Body of pancreas (tissue), 4 donors: ENCODE results near the gene GALNT2. TPM values are rescaled to one million over a fixed set of nuclear protein-coding genes. Genes with fewer than 3 reads are reported as not detected.

ENCODE experiments used
- ATAC-seq: fragments of 150-250 bp; one replicate; pipeline ENCODE4 v1.9.1; 2016
- DNase-seq, 4 donors: peaks; one replicate each; pipeline ENCODE4 v3.0.0-alpha.2; 2019
- H3K27ac ChIP-seq, 4 donors: fragments of 200-600 bp; sonication (generic); 1 replicate in 3 of 4; 2 replicates in 1 of 4; pipeline versions ENCODE4 v1.5.1 to v1.6.1; 2016 to 2019; ENCODE audit warnings: mild to moderate bottlenecking in 1 of 4, mixed read lengths in 1 of 4, moderate library complexity in 1 of 4
- H3K27me3 ChIP-seq, 2 donors: fragments of 200-600 bp; sonication (generic); one replicate each; pipeline ENCODE4 v1.6.0; 2016; ENCODE audit warnings: mild to moderate bottlenecking in 1 of 2
- H3K36me3 ChIP-seq, 2 donors: fragments of 200-600 bp; sonication (generic); replicated peaks in 1 of 2; 2 replicates each; pipeline ENCODE4 v1.5.1; 2016; ENCODE audit warnings: low read depth in 2 of 2; ENCODE audit not compliant: insufficient read depth in 1 of 2
- H3K4me1 ChIP-seq: fragments of 200-600 bp; sonication (generic); one replicate; pipeline ENCODE4 v1.6.0; 2016
- H3K4me3 ChIP-seq, 2 donors: fragments of 200-600 bp; sonication (generic); 1 replicate in 1 of 2; 2 replicates in 1 of 2; pipeline ENCODE4 v1.5.1; 2016 to 2019
- H3K9me3 ChIP-seq, 3 donors: fragments of 200-600 bp; sonication (generic); 1 replicate in 2 of 3; 2 replicates in 1 of 3; pipeline ENCODE4 v1.5.1; 2016
- CTCF ChIP-seq, 7 experiments: fragments of 450-650 bp in 4 of 7; fragments of 200-600 bp in 3 of 7; sonication (generic) in 3 of 7; IDR thresholded peaks; one replicate each; pipeline ENCODE4 v1.5.1; 2016 to 2019; ENCODE audit warnings: antibody characterized with exemption in 7 of 7
- POLR2A ChIP-seq, 3 donors: fragments of 450-650 bp; IDR thresholded peaks; one replicate each; pipeline ENCODE4 v1.6.1; 2016; ENCODE audit warnings: antibody characterized with exemption in 3 of 3, mild to moderate bottlenecking in 2 of 3
- WGBS, 2 donors: methylation state at CpG; one replicate each; pipeline ENCODE4 v1.1.5; 2017; 5-methylcytosine and 5-hydroxymethylcytosine counted together
- intact Hi-C: fragments of 100-400 bp; cut with DNase I; formaldehyde crosslinking; loops from one replicate; pipeline ENCODE4 v1.15.1; 2023
- total RNA-seq, 2 donors: library from RNA; depleted of rRNA; stranded (reverse); fragments of >200 nt; gene quantifications; one replicate each; pipeline ENCODE4 v1.1.0, GENCODE V29; 2016

Gene GALNT2
- total RNA-seq, 2 donors from 2014 or later: 45.9 to 68.6 TPM

GRCh38 chr1:230151924-230152468 lies 85.0 kb downstream of the GALNT2 start:
- DNase-seq (no peak), ATAC-seq (no peak)
- Histone ChIP-seq H3K27me3 (no peaks in the 10 kb centered on the region), H3K4me3 (no peak overlapping the region), H3K36me3 (no peaks in the 10 kb centered on the region), H3K27ac (no peak overlapping the region), H3K4me1 (peaks cover 87% of the 10 kb centered on the region), H3K9me3 (no peaks in the 10 kb centered on the region)
- WGBS, 2 donors: 77 to 88% methylated on average over 7 of the region's 7 CpGs
- intact Hi-C loops: no loop called here
- no peak for TF ChIP-seq CTCF (IDR thresholded peaks at IDR 0.05)
- TF ChIP-seq POLR2A (IDR thresholded peaks at IDR 0.05): no peak

- TF ChIP-seq POLR2A (IDR thresholded peaks at IDR 0.05) (no peak), CTCF (IDR thresholded peaks at IDR 0.05) (no peak)
- Histone ChIP-seq H3K27me3 (no peaks in the 10 kb centered on the region), H3K36me3 (no peaks in the 10 kb centered on the region), H3K9me3 (no peaks in the 10 kb centered on the region), H3K4me3 (no peak overlapping the region), H3K27ac (peak overlapping the region in 3 of 4 donors; percentile 14 to 66 (median 22)), H3K4me1 (peaks cover 87% of the 10 kb centered on the region)
- WGBS, 2 donors: 39 to 46% methylated on average over 6 of the region's 6 CpGs
- DNase-seq: no peak
- no peak for ATAC-seq
- intact Hi-C loops: no loop called here
These were observed 86.0 kb downstream of the GALNT2 start for GRCh38 chr1:230152999-230153398.

GRCh38 chr1:230153641-230154296 lies 86.7 kb downstream of the GALNT2 start:
- H3K9me3 ChIP-seq: no peaks in the 10 kb centered on the region
- intact Hi-C loops: no loop called here
- H3K4me3 ChIP-seq: no peak overlapping the region
- DNase-seq (peak in 1 of 4 donors; percentile 63), ATAC-seq (peak; percentile 33)
- no peaks in the 10 kb centered on the region for H3K36me3 ChIP-seq
- peaks cover 87% of the 10 kb centered on the region for H3K4me1 ChIP-seq
- no peak for TF ChIP-seq CTCF (IDR thresholded peaks at IDR 0.05)
- TF ChIP-seq POLR2A (IDR thresholded peaks at IDR 0.05): no peak
- 54 to 69% methylated on average over 11 of the region's 11 CpGs for WGBS, 2 donors
- H3K27ac ChIP-seq: peak overlapping the region in 3 of 4 donors; percentile 14 to 66 (median 22)
- H3K27me3 ChIP-seq: no peaks in the 10 kb centered on the region

GRCh38 chr1:230155021-230155420 lies 88.0 kb downstream of the GALNT2 start:
- TF ChIP-seq POLR2A (IDR thresholded peaks at IDR 0.05): no peak
- no peak for TF ChIP-seq CTCF (IDR thresholded peaks at IDR 0.05)
- DNase-seq (no peak), ATAC-seq (no peak)
- no peaks in the 10 kb centered on the region for H3K27me3 ChIP-seq
- H3K27ac ChIP-seq: peak overlapping the region in 3 of 4 donors; percentile 22 to 66 (median 26)
- H3K4me1 ChIP-seq: peaks cover 87% of the 10 kb centered on the region
- no peaks in the 10 kb centered on the region for H3K9me3 ChIP-seq
- H3K4me3 ChIP-seq: no peak overlapping the region
- 40 to 43% methylated on average over 19 of the region's 19 CpGs for WGBS, 2 donors
- intact Hi-C loops: no loop called here
- no peaks in the 10 kb centered on the region for H3K36me3 ChIP-seq

GRCh38 chr1:230156068-230156467 lies 89.0 kb downstream of the GALNT2 start:
- Histone ChIP-seq H3K36me3 (no peaks in the 10 kb centered on the region), H3K9me3 (no peaks in the 10 kb centered on the region), H3K4me1 (peaks cover 89% of the 10 kb centered on the region), H3K4me3 (no peak overlapping the region), H3K27ac (peak overlapping the region in 1 of 4 donors; percentile 26), H3K27me3 (no peaks in the 10 kb centered on the region)
- intact Hi-C loops: no loop called here
- 45 to 52% methylated on average over 4 of the region's 5 CpGs for WGBS, 2 donors
- DNase-seq (peak in 1 of 4 donors; percentile 4), ATAC-seq (no peak)
- TF ChIP-seq CTCF (IDR thresholded peaks at IDR 0.05) (no peak), POLR2A (IDR thresholded peaks at IDR 0.05) (no peak)
